ENCODE results near the gene MFNG.

GRCh38 chr22:37425800-37426705 is 60.1 kb downstream of the MFNG start:
- TF ChIP-seq EP300 (IDR thresholded peaks at IDR 0.05) (no peak), CTCF (IDR thresholded peaks at IDR 0.05) (no peak)
